ENCODE measurements around the gene PPP1R2.

- no peak for TF ChIP-seq CTCF (IDR thresholded peaks at IDR 0.05; ENCODE audit: insufficient read depth, low read length)
- no peak for TF ChIP-seq POLR2AphosphoS5 (IDR thresholded peaks at IDR 0.05; ENCODE audit: low read depth)
- TF ChIP-seq, protein P1, sequence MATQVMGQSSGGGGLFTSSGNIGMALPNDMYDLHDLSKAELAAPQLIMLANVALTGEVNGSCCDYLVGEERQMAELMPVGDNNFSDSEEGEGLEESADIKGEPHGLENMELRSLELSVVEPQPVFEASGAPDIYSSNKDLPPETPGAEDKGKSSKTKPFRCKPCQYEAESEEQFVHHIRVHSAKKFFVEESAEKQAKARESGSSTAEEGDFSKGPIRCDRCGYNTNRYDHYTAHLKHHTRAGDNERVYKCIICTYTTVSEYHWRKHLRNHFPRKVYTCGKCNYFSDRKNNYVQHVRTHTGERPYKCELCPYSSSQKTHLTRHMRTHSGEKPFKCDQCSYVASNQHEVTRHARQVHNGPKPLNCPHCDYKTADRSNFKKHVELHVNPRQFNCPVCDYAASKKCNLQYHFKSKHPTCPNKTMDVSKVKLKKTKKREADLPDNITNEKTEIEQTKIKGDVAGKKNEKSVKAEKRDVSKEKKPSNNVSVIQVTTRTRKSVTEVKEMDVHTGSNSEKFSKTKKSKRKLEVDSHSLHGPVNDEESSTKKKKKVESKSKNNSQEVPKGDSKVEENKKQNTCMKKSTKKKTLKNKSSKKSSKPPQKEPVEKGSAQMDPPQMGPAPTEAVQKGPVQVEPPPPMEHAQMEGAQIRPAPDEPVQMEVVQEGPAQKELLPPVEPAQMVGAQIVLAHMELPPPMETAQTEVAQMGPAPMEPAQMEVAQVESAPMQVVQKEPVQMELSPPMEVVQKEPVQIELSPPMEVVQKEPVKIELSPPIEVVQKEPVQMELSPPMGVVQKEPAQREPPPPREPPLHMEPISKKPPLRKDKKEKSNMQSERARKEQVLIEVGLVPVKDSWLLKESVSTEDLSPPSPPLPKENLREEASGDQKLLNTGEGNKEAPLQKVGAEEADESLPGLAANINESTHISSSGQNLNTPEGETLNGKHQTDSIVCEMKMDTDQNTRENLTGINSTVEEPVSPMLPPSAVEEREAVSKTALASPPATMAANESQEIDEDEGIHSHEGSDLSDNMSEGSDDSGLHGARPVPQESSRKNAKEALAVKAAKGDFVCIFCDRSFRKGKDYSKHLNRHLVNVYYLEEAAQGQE (IDR thresholded peaks at IDR 0.05; ENCODE audit: insufficient replicate concordance, low read depth): no peak
- TF ChIP-seq SPI1 (IDR thresholded peaks at IDR 0.05; ENCODE audit: borderline replicate concordance, low read depth): no peak
These were observed 6.9 kb upstream of the PPP1R2 start for GRCh38 chr3:195549931-195550519.

Data from HL-60 (cell line).